GM12872 (cell line): ENCODE data around the gene POLD2.

Source experiments
- CTCF ChIP-seq: IDR thresholded peaks from 3 replicates; pipeline ENCODE4 v1.5.1; 2011; ENCODE audit warnings: low read depth, mild to moderate bottlenecking, low read length, moderate library complexity; ENCODE audit not compliant: insufficient read depth

POLD2 gene

GRCh38 chr7:44117801-44118429, 5.4 kb downstream of the POLD2 start:
- TF ChIP-seq CTCF: no peak

- no peak for TF ChIP-seq CTCF
Observed at GRCh38 chr7:44116789-44117666, 6.3 kb downstream of the POLD2 start.

- TF ChIP-seq CTCF: no peak
Observed at GRCh38 chr7:44116087-44116788, 7.1 kb downstream of the POLD2 start.

GRCh38 chr7:44114586-44115310, 8.6 kb downstream of the POLD2 start:
- TF ChIP-seq CTCF: no peak

- TF ChIP-seq CTCF: no peak
Observed at GRCh38 chr7:44113764-44114354, 9.5 kb downstream of the POLD2 start.

- no peak for TF ChIP-seq CTCF
Observed at GRCh38 chr7:44112997-44113763, 10.2 kb downstream of the POLD2 start.
